ENCODE data around the gene FOXN3. TPM values are rescaled to one million over a fixed set of nuclear protein-coding genes. Genes with fewer than 3 reads are reported as not detected.

Gene FOXN3
- total RNA-seq, 1 donor = 105 TPM

GRCh38 chr14:89270439-89271227 lies 146.4 kb downstream of the FOXN3 start:
- H3K4me3 ChIP-seq (ENCODE audit: low read length) = no peak overlapping the region
- no peaks in the 10 kb centered on the region for H3K27me3 ChIP-seq (ENCODE audit: insufficient read depth, low read length)
- H3K4me1 ChIP-seq (ENCODE audit: insufficient read depth, low read length) = peaks cover 22% of the 10 kb centered on the region
- no peaks in the 10 kb centered on the region for H3K9me3 ChIP-seq (ENCODE audit: low read depth, low read length)

- no peaks in the 10 kb centered on the region for H3K27me3 ChIP-seq (ENCODE audit: insufficient read depth, low read length)
- H3K4me3 ChIP-seq (ENCODE audit: low read length) = no peak overlapping the region
- peaks cover 16% of the 10 kb centered on the region for H3K4me1 ChIP-seq (ENCODE audit: insufficient read depth, low read length)
- H3K9me3 ChIP-seq (ENCODE audit: low read depth, low read length) = no peaks in the 10 kb centered on the region
Observed at GRCh38 chr14:89269404-89269803, 147.6 kb downstream of the FOXN3 start.

GRCh38 chr14:89268514-89268913 lies 148.5 kb downstream of the FOXN3 start:
- Histone ChIP-seq H3K27me3 (ENCODE audit: insufficient read depth, low read length) (no peaks in the 10 kb centered on the region), H3K4me3 (ENCODE audit: low read length) (no peak overlapping the region), H3K9me3 (ENCODE audit: low read depth, low read length) (no peaks in the 10 kb centered on the region), H3K4me1 (ENCODE audit: insufficient read depth, low read length) (peaks cover 22% of the 10 kb centered on the region)

GRCh38 chr14:89267656-89268055 lies 149.4 kb downstream of the FOXN3 start:
- H3K4me3 ChIP-seq (ENCODE audit: low read length) = no peak overlapping the region
- H3K27me3 ChIP-seq (ENCODE audit: insufficient read depth, low read length) = no peaks in the 10 kb centered on the region
- H3K9me3 ChIP-seq (ENCODE audit: low read depth, low read length) = no peaks in the 10 kb centered on the region
- H3K4me1 ChIP-seq (ENCODE audit: insufficient read depth, low read length) = peaks cover 22% of the 10 kb centered on the region

GRCh38 chr14:89267163-89267562 lies 149.9 kb downstream of the FOXN3 start:
- Histone ChIP-seq H3K27me3 (ENCODE audit: insufficient read depth, low read length) (no peaks in the 10 kb centered on the region), H3K4me3 (ENCODE audit: low read length) (no peak overlapping the region), H3K9me3 (ENCODE audit: low read depth, low read length) (no peaks in the 10 kb centered on the region), H3K4me1 (ENCODE audit: insufficient read depth, low read length) (peaks cover 19% of the 10 kb centered on the region)

GRCh38 chr14:89266754-89267153 lies 150.3 kb downstream of the FOXN3 start:
- no peaks in the 10 kb centered on the region for H3K27me3 ChIP-seq (ENCODE audit: insufficient read depth, low read length)
- H3K4me1 ChIP-seq (ENCODE audit: insufficient read depth, low read length) = peaks cover 16% of the 10 kb centered on the region
- H3K4me3 ChIP-seq (ENCODE audit: low read length) = no peak overlapping the region
- H3K9me3 ChIP-seq (ENCODE audit: low read depth, low read length) = no peaks in the 10 kb centered on the region

GRCh38 chr14:89265234-89265633 lies 151.8 kb downstream of the FOXN3 start:
- Histone ChIP-seq H3K9me3 (ENCODE audit: low read depth, low read length) (no peaks in the 10 kb centered on the region), H3K4me3 (ENCODE audit: low read length) (no peak overlapping the region), H3K4me1 (ENCODE audit: insufficient read depth, low read length) (peaks cover 10% of the 10 kb centered on the region), H3K27me3 (ENCODE audit: insufficient read depth, low read length) (no peaks in the 10 kb centered on the region)

GRCh38 chr14:89264196-89264800 lies 152.7 kb downstream of the FOXN3 start:
- no peaks in the 10 kb centered on the region for H3K9me3 ChIP-seq (ENCODE audit: low read depth, low read length)
- peaks cover 6% of the 10 kb centered on the region for H3K4me1 ChIP-seq (ENCODE audit: insufficient read depth, low read length)
- no peaks in the 10 kb centered on the region for H3K27me3 ChIP-seq (ENCODE audit: insufficient read depth, low read length)
- H3K4me3 ChIP-seq (ENCODE audit: low read length) = no peak overlapping the region

GRCh38 chr14:89262041-89262440 lies 155.0 kb downstream of the FOXN3 start:
- no peak overlapping the region for H3K4me3 ChIP-seq (ENCODE audit: low read length)

GRCh38 chr14:89260898-89261297 lies 156.1 kb downstream of the FOXN3 start:
- H3K4me1 ChIP-seq (ENCODE audit: insufficient read depth, low read length) = peaks cover 10% of the 10 kb centered on the region
- H3K9me3 ChIP-seq (ENCODE audit: low read depth, low read length) = no peaks in the 10 kb centered on the region
- H3K27me3 ChIP-seq (ENCODE audit: insufficient read depth, low read length) = no peaks in the 10 kb centered on the region
- no peak overlapping the region for H3K4me3 ChIP-seq (ENCODE audit: low read length)

More at GRCh38 chr14:89262041-89262440, 155.0 kb downstream of the FOXN3 start:
- Histone ChIP-seq H3K4me1 (ENCODE audit: insufficient read depth, low read length) (peaks cover 10% of the 10 kb centered on the region), H3K9me3 (ENCODE audit: low read depth, low read length) (no peaks in the 10 kb centered on the region), H3K27me3 (ENCODE audit: insufficient read depth, low read length) (no peaks in the 10 kb centered on the region)

GRCh38 chr14:89259951-89260609 lies 157.0 kb downstream of the FOXN3 start:
- Histone ChIP-seq H3K4me1 (ENCODE audit: insufficient read depth, low read length) (peaks cover 10% of the 10 kb centered on the region), H3K9me3 (ENCODE audit: low read depth, low read length) (no peaks in the 10 kb centered on the region), H3K4me3 (ENCODE audit: low read length) (no peak overlapping the region), H3K27me3 (ENCODE audit: insufficient read depth, low read length) (no peaks in the 10 kb centered on the region)

- Histone ChIP-seq H3K27me3 (ENCODE audit: insufficient read depth, low read length) (no peaks in the 10 kb centered on the region), H3K4me3 (ENCODE audit: low read length) (no peak overlapping the region), H3K9me3 (ENCODE audit: low read depth, low read length) (no peaks in the 10 kb centered on the region), H3K4me1 (ENCODE audit: insufficient read depth, low read length) (peaks cover 6% of the 10 kb centered on the region)
Observed at GRCh38 chr14:89258728-89259273, 158.2 kb downstream of the FOXN3 start.

- Histone ChIP-seq H3K4me3 (ENCODE audit: low read length) (no peak overlapping the region), H3K27me3 (ENCODE audit: insufficient read depth, low read length) (no peaks in the 10 kb centered on the region), H3K4me1 (ENCODE audit: insufficient read depth, low read length) (peaks cover 4% of the 10 kb centered on the region), H3K9me3 (ENCODE audit: low read depth, low read length) (no peaks in the 10 kb centered on the region)
Observed at GRCh38 chr14:89256951-89257350, 160.1 kb downstream of the FOXN3 start.

GRCh38 chr14:89256283-89256682 lies 160.8 kb downstream of the FOXN3 start:
- peaks cover 4% of the 10 kb centered on the region for H3K4me1 ChIP-seq (ENCODE audit: insufficient read depth, low read length)
- H3K4me3 ChIP-seq (ENCODE audit: low read length) = no peak overlapping the region
- no peaks in the 10 kb centered on the region for H3K27me3 ChIP-seq (ENCODE audit: insufficient read depth, low read length)
- H3K9me3 ChIP-seq (ENCODE audit: low read depth, low read length) = no peaks in the 10 kb centered on the region

GRCh38 chr14:89255852-89256251 lies 161.2 kb downstream of the FOXN3 start:
- no peaks in the 10 kb centered on the region for H3K9me3 ChIP-seq (ENCODE audit: low read depth, low read length)
- no peaks in the 10 kb centered on the region for H3K27me3 ChIP-seq (ENCODE audit: insufficient read depth, low read length)
- peaks cover 4% of the 10 kb centered on the region for H3K4me1 ChIP-seq (ENCODE audit: insufficient read depth, low read length)
- H3K4me3 ChIP-seq (ENCODE audit: low read length) = no peak overlapping the region

All from mononuclear cell (primary cell).